ENCODE results near the gene TMSB10. TPM values are rescaled to one million over a fixed set of nuclear protein-coding genes. Genes with fewer than 3 reads are reported as not detected.
A peak's percentile ranks its signal among the peaks of the same experiment; 100 is the strongest.

TMSB10 gene
- total and polyA plus RNA-seq, 4 donors, result 225 to 518 (median 256) TPM

DNA sequence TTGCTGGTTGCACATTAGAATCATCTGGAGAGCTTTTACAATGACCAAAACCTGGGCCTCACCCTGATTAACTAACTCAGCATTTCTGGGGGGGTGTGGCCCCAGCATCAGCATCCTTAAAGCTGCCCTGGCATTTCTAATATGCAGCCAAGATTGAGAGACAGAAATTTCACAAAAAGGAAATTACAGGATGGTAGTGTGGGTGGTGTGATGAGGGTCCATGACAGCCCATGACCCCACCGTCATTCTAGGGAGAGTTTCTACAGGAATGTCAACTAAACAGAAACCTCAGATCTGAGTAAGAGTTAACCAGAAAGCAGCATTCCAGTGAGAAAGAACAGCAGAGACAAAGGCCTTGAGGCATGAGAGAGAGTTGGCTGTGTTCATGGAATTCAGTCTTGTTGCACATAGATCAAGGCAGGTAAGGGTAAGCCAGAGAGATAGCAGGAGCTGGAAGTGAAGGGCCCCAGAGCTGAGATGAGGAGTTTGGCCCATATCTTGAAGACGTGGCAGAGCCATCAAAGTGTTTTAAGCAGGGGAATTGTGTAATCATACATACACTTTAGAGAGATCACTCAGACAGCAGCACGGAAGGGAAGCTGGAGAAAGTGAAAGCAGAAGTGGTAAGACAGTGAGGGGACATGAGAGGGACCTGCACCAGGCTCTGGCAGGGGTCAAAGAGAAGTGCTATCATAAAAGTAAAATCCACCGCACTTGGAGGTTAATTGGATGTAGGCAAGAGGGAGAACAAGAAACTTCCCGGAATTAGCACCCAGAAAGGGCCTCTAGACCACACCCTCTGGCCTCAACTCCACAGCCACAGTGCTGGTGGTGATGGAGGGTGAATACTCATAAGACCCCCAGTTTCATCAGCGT lies 16.8 kb upstream of the TMSB10 start:
- peak in 1 of 2 donors; percentile 48 for TF ChIP-seq GABPA (IDR thresholded peaks at IDR 0.05 in 1 of 2, conservative IDR thresholded peaks at IDR 0.05 in 1 of 2)
- peak; percentile 27 for TF ChIP-seq SP1 (IDR thresholded peaks at IDR 0.05)
- TF ChIP-seq JUND (IDR thresholded peaks at IDR 0.05), result no peak
- Histone ChIP-seq H3K4me3 (ENCODE audit: low read depth in 1 of 3, low read length in 3 of 3) (peak overlapping the region in 2 of 3 donors; percentile 37 to 55), H3K9ac (ENCODE audit: low read depth in 1 of 2, low read length in 2 of 2) (peak overlapping the region in 1 of 2 donors; percentile 28), H3K27ac (ENCODE audit: low read depth in 1 of 2, low read length in 2 of 2) (peak overlapping the region; percentile 10 to 69), H3K36me3 (ENCODE audit: control insufficient read depth in 4 of 4, insufficient read depth in 3 of 4, low read depth in 1 of 4, low read length in 3 of 4) (no peaks in the 10 kb centered on the region), H3K27me3 (ENCODE audit: control insufficient read depth in 4 of 4, insufficient read depth in 4 of 4, low read length in 3 of 4) (no peaks in the 10 kb centered on the region), H3K9me3 (ENCODE audit: control insufficient read depth in 4 of 4, low read length in 3 of 4) (no peaks in the 10 kb centered on the region), H3K4me1 (ENCODE audit: control insufficient read depth in 4 of 4, insufficient read depth in 4 of 4, low read length in 3 of 4) (peaks cover 0 to 6% (median 4%) of the 10 kb centered on the region in 4 donors)
- WGBS, result 50% methylated on average over 6 of the region's 6 CpGs
- no peak for DNase-seq (ENCODE audit: low spot score)

DNA sequence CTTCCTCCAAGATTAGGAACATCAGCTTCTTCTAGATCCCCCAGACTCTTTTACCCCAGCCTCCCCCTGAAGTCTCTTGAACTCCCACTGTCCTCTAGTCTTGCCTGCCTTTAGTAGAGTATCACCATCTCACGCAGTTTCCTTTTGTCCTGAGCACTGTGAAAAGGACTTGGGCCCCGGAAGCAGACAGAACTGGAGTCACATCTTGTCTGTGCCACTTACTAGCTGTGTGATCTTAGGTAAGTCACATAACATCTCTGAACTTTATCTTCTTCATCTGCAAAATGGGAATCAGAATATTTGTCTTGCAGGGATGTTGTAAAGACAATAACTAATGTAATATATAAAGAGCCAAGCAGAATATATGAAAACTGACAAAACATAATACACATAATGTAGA lies 16.1 kb upstream of the TMSB10 start:
- peak overlapping the region in 1 of 2 donors; percentile 69 for H3K27ac ChIP-seq (ENCODE audit: low read depth in 1 of 2, low read length in 2 of 2)
- peak overlapping the region in 1 of 3 donors; percentile 55 for H3K4me3 ChIP-seq (ENCODE audit: low read depth in 1 of 3, low read length in 3 of 3)
- DNase-seq (ENCODE audit: low spot score), result no peak
- peaks cover 0 to 6% (median 4%) of the 10 kb centered on the region in 4 donors for H3K4me1 ChIP-seq (ENCODE audit: control insufficient read depth in 4 of 4, insufficient read depth in 4 of 4, low read length in 3 of 4)
- no peaks in the 10 kb centered on the region for H3K27me3 ChIP-seq (ENCODE audit: control insufficient read depth in 4 of 4, insufficient read depth in 4 of 4, low read length in 3 of 4)
- H3K9ac ChIP-seq (ENCODE audit: low read depth in 1 of 2, low read length in 2 of 2), result peak overlapping the region in 1 of 2 donors; percentile 28
- 89% methylated on average over 2 of the region's 2 CpGs for WGBS
- H3K9me3 ChIP-seq (ENCODE audit: control insufficient read depth in 4 of 4, low read length in 3 of 4), result no peaks in the 10 kb centered on the region
- no peaks in the 10 kb centered on the region for H3K36me3 ChIP-seq (ENCODE audit: control insufficient read depth in 4 of 4, insufficient read depth in 3 of 4, low read depth in 1 of 4, low read length in 3 of 4)
- TF ChIP-seq HNF4A (conservative IDR thresholded peaks at IDR 0.05), result no peak
- no peak for TF ChIP-seq SP1 (IDR thresholded peaks at IDR 0.05)
- TF ChIP-seq FOXA1 (IDR thresholded peaks at IDR 0.05), result no peak
- TF ChIP-seq, protein P1, sequence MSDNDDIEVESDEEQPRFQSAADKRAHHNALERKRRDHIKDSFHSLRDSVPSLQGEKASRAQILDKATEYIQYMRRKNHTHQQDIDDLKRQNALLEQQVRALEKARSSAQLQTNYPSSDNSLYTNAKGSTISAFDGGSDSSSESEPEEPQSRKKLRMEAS (IDR thresholded peaks at IDR 0.05), result no peak
- no peak for TF ChIP-seq RAD21 (IDR thresholded peaks at IDR 0.05)
- TF ChIP-seq TAF1 (conservative IDR thresholded peaks at IDR 0.05), result no peak
- TF ChIP-seq, protein P2, sequence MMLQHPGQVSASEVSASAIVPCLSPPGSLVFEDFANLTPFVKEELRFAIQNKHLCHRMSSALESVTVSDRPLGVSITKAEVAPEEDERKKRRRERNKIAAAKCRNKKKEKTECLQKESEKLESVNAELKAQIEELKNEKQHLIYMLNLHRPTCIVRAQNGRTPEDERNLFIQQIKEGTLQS (IDR thresholded peaks at IDR 0.05), result no peak
- TF ChIP-seq, protein P3, sequence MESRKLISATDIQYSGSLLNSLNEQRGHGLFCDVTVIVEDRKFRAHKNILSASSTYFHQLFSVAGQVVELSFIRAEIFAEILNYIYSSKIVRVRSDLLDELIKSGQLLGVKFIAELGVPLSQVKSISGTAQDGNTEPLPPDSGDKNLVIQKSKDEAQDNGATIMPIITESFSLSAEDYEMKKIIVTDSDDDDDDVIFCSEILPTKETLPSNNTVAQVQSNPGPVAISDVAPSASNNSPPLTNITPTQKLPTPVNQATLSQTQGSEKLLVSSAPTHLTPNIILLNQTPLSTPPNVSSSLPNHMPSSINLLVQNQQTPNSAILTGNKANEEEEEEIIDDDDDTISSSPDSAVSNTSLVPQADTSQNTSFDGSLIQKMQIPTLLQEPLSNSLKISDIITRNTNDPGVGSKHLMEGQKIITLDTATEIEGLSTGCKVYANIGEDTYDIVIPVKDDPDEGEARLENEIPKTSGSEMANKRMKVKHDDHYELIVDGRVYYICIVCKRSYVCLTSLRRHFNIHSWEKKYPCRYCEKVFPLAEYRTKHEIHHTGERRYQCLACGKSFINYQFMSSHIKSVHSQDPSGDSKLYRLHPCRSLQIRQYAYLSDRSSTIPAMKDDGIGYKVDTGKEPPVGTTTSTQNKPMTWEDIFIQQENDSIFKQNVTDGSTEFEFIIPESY (IDR thresholded peaks at IDR 0.05), result no peak
- TF ChIP-seq HNF4G (IDR thresholded peaks at IDR 0.05), result no peak
- no peak for TF ChIP-seq EGR1 (IDR thresholded peaks at IDR 0.05; ENCODE audit: low read depth in 2 of 2)
- TF ChIP-seq, protein P4, sequence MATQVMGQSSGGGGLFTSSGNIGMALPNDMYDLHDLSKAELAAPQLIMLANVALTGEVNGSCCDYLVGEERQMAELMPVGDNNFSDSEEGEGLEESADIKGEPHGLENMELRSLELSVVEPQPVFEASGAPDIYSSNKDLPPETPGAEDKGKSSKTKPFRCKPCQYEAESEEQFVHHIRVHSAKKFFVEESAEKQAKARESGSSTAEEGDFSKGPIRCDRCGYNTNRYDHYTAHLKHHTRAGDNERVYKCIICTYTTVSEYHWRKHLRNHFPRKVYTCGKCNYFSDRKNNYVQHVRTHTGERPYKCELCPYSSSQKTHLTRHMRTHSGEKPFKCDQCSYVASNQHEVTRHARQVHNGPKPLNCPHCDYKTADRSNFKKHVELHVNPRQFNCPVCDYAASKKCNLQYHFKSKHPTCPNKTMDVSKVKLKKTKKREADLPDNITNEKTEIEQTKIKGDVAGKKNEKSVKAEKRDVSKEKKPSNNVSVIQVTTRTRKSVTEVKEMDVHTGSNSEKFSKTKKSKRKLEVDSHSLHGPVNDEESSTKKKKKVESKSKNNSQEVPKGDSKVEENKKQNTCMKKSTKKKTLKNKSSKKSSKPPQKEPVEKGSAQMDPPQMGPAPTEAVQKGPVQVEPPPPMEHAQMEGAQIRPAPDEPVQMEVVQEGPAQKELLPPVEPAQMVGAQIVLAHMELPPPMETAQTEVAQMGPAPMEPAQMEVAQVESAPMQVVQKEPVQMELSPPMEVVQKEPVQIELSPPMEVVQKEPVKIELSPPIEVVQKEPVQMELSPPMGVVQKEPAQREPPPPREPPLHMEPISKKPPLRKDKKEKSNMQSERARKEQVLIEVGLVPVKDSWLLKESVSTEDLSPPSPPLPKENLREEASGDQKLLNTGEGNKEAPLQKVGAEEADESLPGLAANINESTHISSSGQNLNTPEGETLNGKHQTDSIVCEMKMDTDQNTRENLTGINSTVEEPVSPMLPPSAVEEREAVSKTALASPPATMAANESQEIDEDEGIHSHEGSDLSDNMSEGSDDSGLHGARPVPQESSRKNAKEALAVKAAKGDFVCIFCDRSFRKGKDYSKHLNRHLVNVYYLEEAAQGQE (IDR thresholded peaks at IDR 0.05), result no peak
- TF ChIP-seq GABPA (IDR thresholded peaks at IDR 0.05 in 1 of 2, conservative IDR thresholded peaks at IDR 0.05 in 1 of 2), result no peak
- TF ChIP-seq, protein P5, sequence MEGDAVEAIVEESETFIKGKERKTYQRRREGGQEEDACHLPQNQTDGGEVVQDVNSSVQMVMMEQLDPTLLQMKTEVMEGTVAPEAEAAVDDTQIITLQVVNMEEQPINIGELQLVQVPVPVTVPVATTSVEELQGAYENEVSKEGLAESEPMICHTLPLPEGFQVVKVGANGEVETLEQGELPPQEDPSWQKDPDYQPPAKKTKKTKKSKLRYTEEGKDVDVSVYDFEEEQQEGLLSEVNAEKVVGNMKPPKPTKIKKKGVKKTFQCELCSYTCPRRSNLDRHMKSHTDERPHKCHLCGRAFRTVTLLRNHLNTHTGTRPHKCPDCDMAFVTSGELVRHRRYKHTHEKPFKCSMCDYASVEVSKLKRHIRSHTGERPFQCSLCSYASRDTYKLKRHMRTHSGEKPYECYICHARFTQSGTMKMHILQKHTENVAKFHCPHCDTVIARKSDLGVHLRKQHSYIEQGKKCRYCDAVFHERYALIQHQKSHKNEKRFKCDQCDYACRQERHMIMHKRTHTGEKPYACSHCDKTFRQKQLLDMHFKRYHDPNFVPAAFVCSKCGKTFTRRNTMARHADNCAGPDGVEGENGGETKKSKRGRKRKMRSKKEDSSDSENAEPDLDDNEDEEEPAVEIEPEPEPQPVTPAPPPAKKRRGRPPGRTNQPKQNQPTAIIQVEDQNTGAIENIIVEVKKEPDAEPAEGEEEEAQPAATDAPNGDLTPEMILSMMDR (IDR thresholded peaks at IDR 0.05; ENCODE audit: low read depth, low read length, missing input control), result no peak
- no peak for TF ChIP-seq FOXA2 (IDR thresholded peaks at IDR 0.05)
- no peak for TF ChIP-seq YY1 (IDR thresholded peaks at IDR 0.05)

Data from liver (tissue), 9 donors.